Hematopoietic multipotent progenitor cell treated with erythropoietin and hydrocortisone succinate and interleukin-3 and kit ligand, for 4 days (in vitro differentiated cells): Measurements from ENCODE around the gene TSPYL1.
A peak's percentile ranks its signal among the peaks of the same experiment; 100 is the strongest.

Source experiments
- DNase-seq: peaks from one replicate; pipeline ENCODE4 v3.0.0-alpha.2; 2015

The TSPYL1 gene

DNA sequence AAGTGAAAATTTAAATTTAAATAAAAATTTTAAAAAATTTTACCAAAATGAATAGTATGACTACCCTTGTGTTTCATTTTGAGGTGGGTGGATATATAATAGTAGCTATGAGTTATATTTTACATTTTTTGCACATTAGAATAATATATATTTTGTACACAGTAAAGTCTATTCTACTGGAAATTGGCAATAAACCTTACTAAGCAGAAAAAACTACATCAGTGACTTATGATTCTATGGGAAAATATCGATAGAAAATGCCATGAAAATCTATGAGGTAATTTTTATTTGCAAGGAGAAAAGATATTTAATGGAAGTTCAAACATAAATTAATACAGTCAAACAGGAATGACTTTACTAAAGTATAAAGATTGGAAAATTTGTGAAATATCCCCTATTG is 23.0 kb downstream of the TSPYL1 start:
- no peak for DNase-seq

DNA sequence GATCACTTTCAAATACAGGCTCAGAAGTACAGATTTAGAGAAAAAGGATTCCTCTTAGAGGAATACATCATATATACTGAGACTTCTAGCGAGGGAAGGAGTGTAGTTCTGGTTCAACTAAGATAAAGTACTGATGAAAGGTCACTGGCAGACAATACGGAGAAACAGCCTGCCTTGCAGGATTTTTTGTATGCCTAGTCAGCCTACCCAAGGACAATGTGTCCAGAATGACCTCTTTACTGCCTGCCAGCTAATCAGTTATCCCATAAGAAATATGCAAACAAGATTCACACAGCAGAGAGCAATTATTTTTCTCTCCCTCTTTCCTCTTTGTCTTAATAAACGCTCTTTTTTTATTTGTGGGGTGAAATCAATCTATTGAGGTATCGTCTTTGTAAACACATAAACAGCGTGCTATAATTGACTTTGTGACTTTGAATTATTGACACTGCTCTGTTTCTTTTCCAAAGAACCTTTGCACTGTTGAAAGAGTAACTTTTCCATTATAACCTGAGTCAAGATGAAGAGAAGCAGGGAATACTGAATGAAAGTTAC is 24.4 kb downstream of the TSPYL1 start:
- DNase-seq = peak; percentile 44

DNA sequence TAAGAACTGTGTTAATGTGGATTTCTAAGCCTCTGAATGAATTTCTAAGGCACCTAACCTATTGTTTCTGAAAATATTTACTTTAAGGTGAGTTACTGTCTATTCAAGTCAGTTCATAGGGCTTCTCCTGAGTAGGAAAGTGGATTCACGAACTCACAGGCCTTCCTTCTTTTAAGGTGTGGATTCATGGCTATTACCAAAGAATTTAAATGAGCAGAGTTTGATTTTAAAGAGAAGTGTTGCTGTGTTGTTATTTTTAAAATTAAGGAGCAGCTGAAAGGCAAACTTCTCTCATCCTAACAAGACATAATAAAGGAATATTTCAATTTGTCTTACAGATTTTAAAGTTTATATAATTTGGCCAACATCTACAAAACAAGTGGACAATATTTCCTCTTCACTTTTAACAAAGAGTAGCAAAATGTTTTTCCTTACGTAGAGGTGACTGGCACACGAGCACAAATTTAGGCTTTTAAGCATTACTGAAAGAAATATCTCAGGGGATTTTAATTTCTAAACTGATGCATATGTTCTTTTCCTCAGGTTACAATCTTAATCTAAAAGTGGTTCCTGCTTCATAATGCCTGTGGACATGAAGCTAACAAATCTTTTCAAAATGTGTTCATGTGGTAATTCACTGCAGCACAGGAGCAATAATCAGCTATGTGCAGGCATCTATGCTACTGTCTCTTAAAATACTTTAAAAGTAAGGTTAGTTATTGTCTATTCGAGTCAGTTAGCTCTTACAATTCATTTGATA is 25.3 kb downstream of the TSPYL1 start:
- peak; percentile 42 for DNase-seq

DNA sequence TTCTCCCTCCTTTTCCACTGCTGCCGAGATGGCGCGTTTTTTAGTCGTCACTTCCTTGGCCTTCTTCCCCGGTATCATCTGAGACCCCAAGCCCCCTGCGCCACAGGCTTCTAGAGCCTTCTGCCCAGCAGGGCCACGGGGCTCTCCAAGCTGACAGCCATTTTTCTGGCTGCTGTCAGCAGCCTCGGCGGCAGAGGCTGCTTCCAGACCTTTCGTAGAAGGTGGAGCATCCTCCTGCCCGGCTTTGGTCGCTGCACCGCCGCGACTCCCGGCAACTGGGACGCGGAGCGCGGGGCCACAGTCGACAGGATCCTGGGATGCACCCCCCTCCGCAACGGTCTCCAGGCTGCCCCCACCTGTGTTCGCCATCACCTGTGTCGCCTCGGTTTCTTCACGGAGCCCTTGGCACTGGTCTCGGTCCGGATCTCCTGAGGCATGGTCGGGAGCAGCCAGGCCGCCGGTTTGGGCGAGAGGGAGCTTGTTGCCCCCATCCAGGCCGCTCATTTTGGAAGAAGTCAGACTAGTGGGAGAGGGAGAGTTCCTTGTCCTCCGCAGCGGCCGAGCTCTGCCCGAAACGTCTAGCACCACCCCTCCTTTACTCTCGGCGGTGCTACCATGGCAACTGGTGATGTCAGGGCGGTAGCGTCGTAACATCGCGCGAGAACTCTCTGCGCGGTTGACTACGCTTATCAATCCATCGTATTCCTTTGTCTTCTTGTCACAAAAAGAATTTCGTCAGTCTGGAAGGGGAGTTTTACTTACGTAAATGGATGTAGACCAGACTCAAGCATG is 26.0 kb downstream of the TSPYL1 start, which contains the start of gene TSPYL4:
TSPYL4 (minus strand) TSS at position 571 of the 792 bp plus-strand sequence; CDS start at position 504, 67 bp downstream.
- peak; percentile 98 for DNase-seq

DNA sequence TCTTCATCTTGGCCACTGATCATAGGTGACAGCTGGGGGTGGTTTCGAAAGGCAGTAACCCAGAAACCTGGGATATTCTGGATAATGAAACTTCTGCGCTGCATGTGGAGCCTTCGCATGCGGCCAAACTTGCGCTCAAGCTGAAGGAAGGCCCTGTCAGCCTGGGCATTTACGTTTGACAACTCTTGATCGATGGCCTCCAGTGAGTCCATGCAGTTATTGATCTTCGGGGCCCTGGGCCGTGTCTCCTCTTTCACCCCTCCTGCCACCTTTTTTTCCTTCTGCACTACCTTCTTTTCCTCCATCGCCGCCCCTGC is 26.6 kb downstream of the TSPYL1 start:
- no peak for DNase-seq

DNA sequence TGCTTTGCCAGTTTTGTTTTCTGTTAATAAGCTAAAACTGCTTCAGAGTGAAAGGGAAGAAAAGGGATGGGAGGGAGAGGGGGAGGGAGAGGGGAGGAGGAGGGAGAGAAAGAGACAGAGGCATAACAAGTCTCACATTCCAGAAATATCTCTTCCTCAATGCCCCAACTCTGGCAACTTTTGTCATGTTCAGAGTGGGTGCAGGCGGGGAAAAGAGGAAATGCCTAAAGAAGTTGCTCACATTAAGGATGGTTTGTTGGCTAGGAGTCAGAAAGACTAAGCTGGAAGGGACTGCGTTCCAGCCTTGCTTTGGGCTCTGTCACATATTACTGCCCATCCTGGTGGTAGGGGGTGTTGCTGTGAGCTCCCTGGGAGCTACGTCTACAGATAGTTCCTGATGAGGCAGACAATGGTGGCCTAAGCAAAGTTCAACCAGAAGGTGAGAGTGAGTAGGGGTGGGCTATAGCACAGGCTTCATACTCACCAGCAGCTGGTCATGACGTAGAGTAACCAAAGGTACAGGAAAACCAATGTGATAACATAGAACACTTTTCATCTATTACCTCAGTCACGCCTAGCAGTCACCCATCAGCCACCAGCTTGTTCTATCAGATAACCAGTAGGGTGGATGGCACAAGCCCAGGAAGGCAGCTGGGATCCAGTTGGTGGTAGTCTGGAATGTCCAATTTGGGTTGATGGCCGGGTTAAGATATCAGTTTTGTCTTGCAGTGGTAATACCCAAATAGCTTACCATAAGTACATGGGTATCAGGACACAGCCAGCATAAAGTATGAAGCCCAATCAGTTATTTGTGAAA is 28.0 kb downstream of the TSPYL1 start:
- peak; percentile 35 for DNase-seq

DNA sequence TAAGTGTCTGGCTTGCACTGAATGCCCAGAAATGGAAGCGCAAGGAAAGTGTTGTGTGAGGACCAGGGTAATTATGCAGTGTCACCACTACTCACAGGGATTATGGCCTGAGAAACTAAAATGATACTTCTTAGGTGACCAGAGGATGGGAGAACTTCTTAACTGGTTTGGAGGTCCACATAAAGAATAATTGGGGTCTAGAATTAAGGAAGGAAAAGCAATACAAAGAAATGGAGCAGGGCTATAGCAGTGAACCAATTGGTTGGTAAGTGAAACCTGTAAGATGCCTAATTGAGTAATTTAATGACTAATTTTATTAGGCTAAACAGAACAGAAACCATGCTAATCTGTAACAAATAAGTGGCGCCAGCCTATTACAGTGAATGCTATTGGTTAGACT is 31.2 kb downstream of the TSPYL1 start:
- no peak for DNase-seq

DNA sequence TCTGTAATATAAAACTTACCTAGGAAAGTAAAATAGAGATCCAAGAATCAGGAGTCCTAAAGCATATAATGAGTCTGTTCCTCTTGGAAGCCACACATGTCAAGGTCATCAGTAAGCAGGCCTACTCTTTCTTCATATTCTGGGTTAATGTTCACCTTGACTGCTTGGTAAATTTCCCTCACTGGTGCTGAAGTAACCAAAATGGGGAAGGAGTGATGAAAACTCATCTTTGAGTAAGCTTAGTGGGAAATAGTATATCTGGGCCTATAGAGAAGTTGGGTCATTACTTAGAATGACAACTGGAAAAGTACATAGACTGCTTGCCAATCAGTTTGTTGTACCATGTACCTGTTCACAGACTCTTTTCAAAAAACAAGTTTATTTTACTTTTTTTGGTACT is 32.4 kb downstream of the TSPYL1 start:
- DNase-seq = no peak

DNA sequence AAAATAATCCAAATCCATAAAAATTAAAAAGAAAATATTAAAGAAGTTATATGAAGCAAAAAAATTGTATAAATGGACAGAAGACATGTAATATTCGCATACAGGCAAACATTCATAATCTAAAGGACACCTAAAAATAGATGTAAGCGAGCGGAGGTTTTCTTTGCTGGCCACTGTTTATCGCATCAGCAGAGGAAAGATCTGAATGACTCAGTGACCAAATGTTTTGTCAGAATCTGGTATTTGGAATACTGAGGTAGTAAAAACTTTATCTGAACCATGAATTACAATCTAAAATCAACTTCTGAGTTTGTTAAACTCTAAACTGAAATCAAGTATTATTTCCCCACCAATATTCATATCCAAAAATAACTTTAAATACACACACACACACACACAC is 33.6 kb downstream of the TSPYL1 start:
- no peak for DNase-seq

DNA sequence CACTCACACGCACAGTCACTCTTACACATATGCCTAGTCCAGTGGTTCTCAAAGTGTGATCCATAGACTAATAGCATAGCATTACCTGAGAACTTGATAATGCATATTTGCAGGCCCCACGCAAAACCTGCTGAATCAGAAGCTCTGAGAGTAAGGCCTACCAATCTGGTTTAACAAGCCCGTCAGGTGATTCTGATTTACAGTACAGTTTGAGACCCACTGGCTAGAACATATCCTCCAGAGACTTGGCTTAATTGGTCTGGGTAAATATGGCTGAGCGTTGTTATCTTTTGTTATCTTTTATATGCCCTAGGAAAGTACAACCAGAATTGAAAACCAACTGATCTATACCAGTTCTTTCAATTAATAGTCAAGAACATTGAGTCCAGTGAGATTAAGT is 35.4 kb downstream of the TSPYL1 start:
- DNase-seq = no peak

DNA sequence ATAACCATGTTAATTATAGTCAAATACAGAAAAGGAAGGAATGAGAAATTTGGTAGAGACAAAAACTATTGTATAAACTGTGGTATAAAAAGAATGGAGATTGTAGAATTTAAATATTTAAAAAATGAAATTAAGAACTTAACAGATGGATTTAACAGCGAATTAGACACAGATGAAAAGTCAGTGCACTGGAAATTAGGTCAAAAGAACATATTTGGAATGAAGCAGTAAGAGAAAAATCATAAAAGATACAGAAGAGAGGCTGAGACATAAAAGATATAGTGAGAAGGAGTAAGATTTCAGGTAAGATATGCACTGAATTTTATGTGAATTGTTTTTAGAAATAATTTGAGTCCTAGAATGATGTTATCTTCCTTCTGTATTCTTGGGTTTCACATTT is 39.9 kb downstream of the TSPYL1 start:
- no peak for DNase-seq

DNA sequence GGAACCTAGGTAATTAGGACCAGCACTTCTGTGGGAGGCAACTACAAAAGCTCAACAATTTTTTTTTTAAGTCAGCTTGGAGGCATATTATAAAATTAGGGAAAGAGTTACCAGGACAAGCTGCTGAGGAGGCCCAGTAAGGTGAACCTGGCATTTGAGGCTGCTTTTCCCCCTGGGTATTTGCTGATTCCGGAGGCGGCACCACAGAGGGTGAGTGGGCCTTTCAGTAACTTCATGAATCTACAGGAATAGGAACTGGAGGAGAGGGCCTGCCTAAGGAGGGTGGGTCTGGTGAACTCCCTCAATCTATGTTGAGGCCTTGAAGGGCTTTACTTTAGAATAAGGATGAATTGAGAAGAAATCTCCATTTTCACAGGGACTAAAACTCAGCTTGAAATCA is 40.5 kb downstream of the TSPYL1 start:
- no peak for DNase-seq

DNA sequence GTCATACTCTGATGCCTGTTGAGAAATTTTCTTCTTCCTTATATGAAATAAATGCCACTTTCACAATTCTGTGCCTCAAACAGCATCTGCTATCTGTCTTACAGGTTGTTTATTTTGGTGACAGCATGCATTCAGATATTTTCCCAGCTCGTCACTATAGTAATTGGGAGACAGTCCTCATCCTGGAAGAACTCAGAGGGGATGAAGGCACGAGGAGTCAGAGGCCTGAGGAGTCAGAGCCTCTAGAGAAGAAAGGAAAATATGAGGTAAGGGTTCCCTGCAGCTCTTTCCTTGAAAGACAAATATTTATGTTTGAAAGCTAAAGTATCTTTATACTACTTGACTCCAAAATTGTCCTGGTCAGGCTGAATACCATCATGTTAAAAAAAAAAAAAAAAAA is 41.6 kb downstream of the TSPYL1 start:
- DNase-seq = no peak

DNA sequence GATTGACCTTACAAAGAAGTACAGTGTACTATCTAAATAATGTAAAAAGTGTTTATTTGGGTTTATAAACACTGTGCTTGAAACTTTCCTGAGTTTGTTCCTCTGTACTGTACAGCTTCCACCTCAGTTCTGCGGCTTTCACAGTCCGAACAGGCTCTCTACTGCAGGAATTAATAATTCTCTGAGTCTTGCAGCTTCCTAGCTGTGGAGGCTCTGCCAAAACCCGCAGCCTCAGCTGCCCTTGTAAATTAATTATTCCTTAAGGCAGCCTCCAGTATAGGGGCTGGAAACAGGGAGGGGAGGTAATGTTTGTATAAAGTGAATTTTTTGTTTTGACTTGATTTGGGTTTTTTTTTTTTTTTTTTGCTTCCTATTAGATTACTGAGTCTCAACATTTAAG is 45.0 kb downstream of the TSPYL1 start:
- no peak for DNase-seq

DNA sequence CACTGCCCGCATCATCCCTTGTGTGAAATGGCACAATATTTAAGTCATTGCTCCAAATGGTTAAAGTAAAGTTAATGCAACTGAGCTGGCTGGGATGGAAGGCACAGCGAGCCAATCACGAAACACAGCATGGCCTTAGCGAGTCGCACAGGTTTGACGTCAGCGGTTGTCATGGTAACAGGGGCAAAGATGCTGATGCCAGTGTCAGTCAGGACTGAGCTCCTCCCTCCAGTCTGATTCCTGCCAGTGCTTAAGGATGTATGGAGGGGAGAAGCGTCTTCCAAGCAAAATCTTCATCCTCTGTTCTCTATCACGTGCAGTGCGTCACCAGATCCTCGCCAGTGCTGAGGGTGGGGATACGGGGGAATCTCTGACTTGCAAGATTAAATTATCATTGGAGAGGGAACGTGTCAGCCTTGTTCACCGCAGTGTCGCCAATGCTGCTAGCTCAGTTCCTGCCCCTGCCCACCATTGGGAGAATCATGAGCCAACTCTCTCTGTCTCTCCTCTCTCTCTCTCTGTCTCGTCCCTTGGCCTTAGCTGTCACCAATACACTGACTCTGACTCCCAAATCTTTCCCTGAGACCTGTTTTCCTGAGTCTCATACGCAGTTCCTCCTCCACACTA is 50.3 kb downstream of the TSPYL1 start:
- peak; percentile 28 for DNase-seq
